HepG2 (cell line): ENCODE data around the gene SSR2. TPM values are rescaled to one million over a fixed set of nuclear protein-coding genes. Genes with fewer than 3 reads are reported as not detected.

Experiments used
- ARNT ChIP-seq: fragments of 450-650 bp; IDR thresholded peaks from 2 replicates; pipeline ENCODE4 v1.6.1; 2017
- CBX2 ChIP-seq, 2 experiments: fragments of 200-600 bp in 1 of 2; sonication (generic); formaldehyde crosslinking in 1 of 2; IDR thresholded peaks; 2 replicates each; pipeline versions ENCODE4 v1.7.0 to v1.8.1; 2018 to 2022; ENCODE audit warnings: low read depth in 2 of 2, low read length in 1 of 2, mild to moderate bottlenecking in 1 of 2, missing genetic modification reagents in 1 of 2
- CENPX ChIP-seq: sonication (generic); formaldehyde crosslinking; IDR thresholded peaks from 2 replicates; pipeline ENCODE4 v1.9.0; 2021; ENCODE audit warnings: mild to moderate bottlenecking, missing genetic modification reagents, moderate library complexity
- EEA1 ChIP-seq: sonication (generic); formaldehyde crosslinking; IDR thresholded peaks from 2 replicates; pipeline ENCODE4 v1.5.1; 2020; ENCODE audit warnings: mild to moderate bottlenecking, missing genetic modification reagents, borderline replicate concordance
- FOXC1 ChIP-seq: sonication (generic); formaldehyde crosslinking; IDR thresholded peaks from 2 replicates; pipeline ENCODE4 v1.8.0; 2022; ENCODE audit warnings: mild to moderate bottlenecking, missing genetic modification reagents, borderline replicate concordance
- GATA4 ChIP-seq: sonication (generic); IDR thresholded peaks from 2 replicates; pipeline ENCODE4 v1.6.1; 2016; ENCODE audit warnings: antibody characterized with exemption, low read depth, borderline replicate concordance
- KLF11 ChIP-seq: IDR thresholded peaks from 2 replicates; pipeline ENCODE4 v1.6.1; 2016; ENCODE audit warnings: missing compliant biosample characterization
- NFATC3 ChIP-seq: sonication (generic); formaldehyde crosslinking; IDR thresholded peaks from 2 replicates; pipeline ENCODE4 v1.5.1; 2020; ENCODE audit warnings: mild to moderate bottlenecking, missing genetic modification reagents
- NRL ChIP-seq: sonication (generic); formaldehyde crosslinking; IDR thresholded peaks from 2 replicates; pipeline ENCODE4 v1.5.0; 2020; ENCODE audit warnings: missing genetic modification reagents, mild to moderate bottlenecking, moderate library complexity, borderline replicate concordance
- TMF1 ChIP-seq: sonication (generic); formaldehyde crosslinking; IDR thresholded peaks from 2 replicates; pipeline ENCODE4 v1.8.1; 2022; ENCODE audit warnings: low read depth, missing genetic modification reagents
- ZC3H4 ChIP-seq: sonication (generic); formaldehyde crosslinking; IDR thresholded peaks from 2 replicates; pipeline ENCODE4 v1.4.0; 2020; ENCODE audit warnings: missing genetic modification reagents, borderline replicate concordance
- ZEB1 ChIP-seq: IDR thresholded peaks from 2 replicates; pipeline ENCODE4 v1.6.1; 2012; ENCODE audit warnings: mild to moderate bottlenecking, low read depth, inconsistent platforms; ENCODE audit not compliant: insufficient replicate concordance
- ZFAT ChIP-seq: sonication (generic); formaldehyde crosslinking; conservative IDR thresholded peaks from 2 replicates; pipeline ENCODE4 v1.8.1; 2023; ENCODE audit warnings: missing genetic modification reagents, inconsistent platforms
- ZFP36 ChIP-seq: fragments of 150-350 bp; IDR thresholded peaks from 2 replicates; pipeline ENCODE4 v1.6.1; 2018; ENCODE audit warnings: borderline replicate concordance, low read length, low read depth; ENCODE audit not compliant: partially characterized antibody
- ZNF207 ChIP-seq: fragments of 450-650 bp; IDR thresholded peaks from 2 replicates; pipeline ENCODE4 v1.6.1; 2016; ENCODE audit warnings: antibody characterized with exemption, borderline replicate concordance
- ZNF333 ChIP-seq: sonication (generic); formaldehyde crosslinking; IDR thresholded peaks from 2 replicates; pipeline ENCODE4 v1.4.0; 2020; ENCODE audit warnings: mild to moderate bottlenecking, missing genetic modification reagents, borderline replicate concordance
- ZNF563 ChIP-seq: sonication (generic); formaldehyde crosslinking; IDR thresholded peaks from 2 replicates; pipeline ENCODE4 v1.8.0; 2022; ENCODE audit warnings: mild to moderate bottlenecking, moderate library complexity, missing genetic modification reagents
- polyA plus RNA-seq, 8 experiments: library from polyadenylated mRNA; depleted of rRNA in 3 of 8; stranded (reverse) in 7 of 8; unstranded in 1 of 8; fragments of >200 nt; fragmentation: Illumina TruSeq in 4 of 8; extraction: Trizol in 4 of 8; gene quantifications; 2 replicates each; pipeline versions ENCODE4 v1.2.1 to v1.2.3, GENCODE V29; 2011 to 2016; ENCODE audit warnings: low read depth in 4 of 8, missing spikeins in 1 of 8, mixed read lengths in 1 of 8; ENCODE audit not compliant: insufficient read depth in 1 of 8
- total RNA-seq, 5 experiments: library from RNA; depleted of rRNA; stranded (reverse); fragments of >200 nt; fragmentation: Illumina TruSeq; extraction: Trizol; gene quantifications; 2 replicates each; pipeline ENCODE4 v1.2.3, GENCODE V29; 2016; ENCODE audit warnings: low read depth in 1 of 5
- TF ChIP-seq, protein P1 (sequence below): sonication (generic); formaldehyde crosslinking; IDR thresholded peaks from 2 replicates; pipeline ENCODE4 v1.5.0; 2020; ENCODE audit warnings: missing genetic modification reagents
- TF ChIP-seq, protein P2 (sequence below): IDR thresholded peaks from 2 replicates; pipeline ENCODE4 v1.6.1; 2016; ENCODE audit warnings: missing compliant biosample characterization, missing genetic modification reagents, borderline replicate concordance
- TF ChIP-seq, protein P3 (sequence below): sonication (generic); formaldehyde crosslinking; IDR thresholded peaks from 2 replicates; pipeline ENCODE4 v1.8.0; 2022; ENCODE audit warnings: missing genetic modification reagents, mild to moderate bottlenecking, inconsistent platforms, borderline replicate concordance
- TF ChIP-seq, protein P4 (sequence below): sonication (generic); formaldehyde crosslinking; IDR thresholded peaks from 2 replicates; pipeline ENCODE4 v1.4.0; 2020; ENCODE audit warnings: missing genetic modification reagents

Gene SSR2
- total and polyA plus RNA-seq, 2 of the 13 experiments (the other 11 are each of a cell fraction or from before 2014, with no cell fraction given), result 284 to 461 TPM

DNA sequence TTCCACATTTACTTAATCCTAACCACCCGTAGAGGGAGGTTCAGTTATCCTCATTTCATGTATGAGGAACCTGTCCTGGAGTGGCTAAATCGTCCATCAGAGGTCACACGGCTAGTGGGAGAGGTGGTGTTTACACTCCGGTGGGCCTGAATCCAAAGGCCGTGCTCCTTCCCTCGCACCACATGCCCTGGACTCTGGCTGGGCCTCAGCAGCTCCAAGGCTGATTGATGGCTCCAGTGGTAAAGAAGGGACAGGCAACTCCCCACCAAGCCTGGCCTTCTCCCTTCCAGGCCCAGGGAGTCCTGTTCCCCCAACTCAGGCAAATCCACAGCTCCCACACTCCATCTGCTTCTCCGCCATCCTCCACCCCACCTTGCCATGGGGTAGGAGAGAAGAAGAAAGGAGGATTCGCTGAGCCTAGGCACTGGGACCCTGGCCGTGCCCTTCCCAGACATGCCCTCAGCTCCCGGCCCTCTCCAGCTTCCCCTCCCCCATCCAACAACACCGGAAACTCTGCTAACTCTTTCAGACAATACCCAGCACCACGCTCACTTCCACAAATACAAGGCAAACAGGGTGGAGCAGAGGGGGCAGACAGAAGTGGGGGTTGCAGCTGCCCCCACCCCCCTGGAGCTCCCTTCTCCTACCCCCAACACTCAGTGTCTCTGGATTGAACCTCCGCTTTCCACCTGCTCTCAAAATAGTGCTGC, 53.3 kb downstream of the SSR2 start (continued):
- TF ChIP-seq, protein P1, sequence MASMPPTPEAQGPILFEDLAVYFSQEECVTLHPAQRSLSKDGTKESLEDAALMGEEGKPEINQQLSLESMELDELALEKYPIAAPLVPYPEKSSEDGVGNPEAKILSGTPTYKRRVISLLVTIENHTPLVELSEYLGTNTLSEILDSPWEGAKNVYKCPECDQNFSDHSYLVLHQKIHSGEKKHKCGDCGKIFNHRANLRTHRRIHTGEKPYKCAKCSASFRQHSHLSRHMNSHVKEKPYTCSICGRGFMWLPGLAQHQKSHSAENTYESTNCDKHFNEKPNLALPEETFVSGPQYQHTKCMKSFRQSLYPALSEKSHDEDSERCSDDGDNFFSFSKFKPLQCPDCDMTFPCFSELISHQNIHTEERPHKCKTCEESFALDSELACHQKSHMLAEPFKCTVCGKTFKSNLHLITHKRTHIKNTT (CRISPR knock-in tag), result no peak
- TF ChIP-seq, protein P2, sequence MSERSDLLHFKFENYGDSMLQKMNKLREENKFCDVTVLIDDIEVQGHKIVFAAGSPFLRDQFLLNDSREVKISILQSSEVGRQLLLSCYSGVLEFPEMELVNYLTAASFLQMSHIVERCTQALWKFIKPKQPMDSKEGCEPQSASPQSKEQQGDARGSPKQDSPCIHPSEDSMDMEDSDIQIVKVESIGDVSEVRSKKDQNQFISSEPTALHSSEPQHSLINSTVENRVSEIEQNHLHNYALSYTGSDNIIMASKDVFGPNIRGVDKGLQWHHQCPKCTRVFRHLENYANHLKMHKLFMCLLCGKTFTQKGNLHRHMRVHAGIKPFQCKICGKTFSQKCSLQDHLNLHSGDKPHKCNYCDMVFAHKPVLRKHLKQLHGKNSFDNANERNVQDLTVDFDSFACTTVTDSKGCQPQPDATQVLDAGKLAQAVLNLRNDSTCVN (CRISPR knock-in tag), result no peak; the same call in 1 of the 2 replicates
- TF ChIP-seq KLF11 (CRISPR knock-in tag), result peak; percentile 78; the same call in 1 of the 2 replicates
- peak; percentile 29; the same call in 1 of the 2 replicates for TF ChIP-seq EEA1 (CRISPR knock-in tag)
- TF ChIP-seq CENPX (CRISPR knock-in tag), result no peak
- no peak for TF ChIP-seq ZFAT (CRISPR knock-in tag)
- no peak for TF ChIP-seq GATA4
- TF ChIP-seq ZNF207, result no peak
- TF ChIP-seq ZEB1, result no peak
- TF ChIP-seq ARNT, result no peak
- no peak for TF ChIP-seq TMF1 (CRISPR knock-in tag)
- TF ChIP-seq NFATC3 (CRISPR knock-in tag), result no peak
- TF ChIP-seq, protein P3, sequence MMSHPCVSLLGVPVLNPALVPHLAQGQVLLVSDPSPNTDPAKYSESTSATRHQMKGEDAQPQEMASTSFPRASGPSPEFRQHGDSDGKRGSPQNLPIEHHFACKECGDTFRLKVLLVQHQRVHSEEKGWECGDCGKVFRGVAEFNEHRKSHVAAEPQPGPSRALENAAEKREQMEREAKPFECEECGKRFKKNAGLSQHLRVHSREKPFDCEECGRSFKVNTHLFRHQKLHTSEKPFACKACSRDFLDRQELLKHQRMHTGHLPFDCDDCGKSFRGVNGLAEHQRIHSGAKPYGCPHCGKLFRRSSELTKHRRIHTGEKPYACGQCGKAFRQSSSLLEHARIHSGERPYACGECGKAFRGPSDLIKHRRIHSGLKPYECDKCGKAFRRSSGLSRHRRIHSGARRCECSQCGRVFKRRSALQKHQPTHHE, result no peak
- peak; percentile 45; the same call in 1 of the 2 replicates for TF ChIP-seq NRL (CRISPR knock-in tag)
- no peak for TF ChIP-seq ZC3H4 (CRISPR knock-in tag)
- TF ChIP-seq CBX2 (IDR thresholded peaks at IDR 0.05; ENCODE audit: low read depth, low read length), result no peak
- TF ChIP-seq CBX2 (CRISPR knock-in tag; IDR thresholded peaks at IDR 0.05; ENCODE audit: low read depth), result 0 out of 2 replicates have a peak, but pooled peaks have one; percentile 36
- TF ChIP-seq FOXC1 (CRISPR knock-in tag), result no peak
- TF ChIP-seq ZNF563 (CRISPR knock-in tag), result no peak; the same call in 1 of the 2 replicates
- TF ChIP-seq ZFP36, result no peak
- TF ChIP-seq ZNF333 (CRISPR knock-in tag), result no peak
- TF ChIP-seq, protein P4, sequence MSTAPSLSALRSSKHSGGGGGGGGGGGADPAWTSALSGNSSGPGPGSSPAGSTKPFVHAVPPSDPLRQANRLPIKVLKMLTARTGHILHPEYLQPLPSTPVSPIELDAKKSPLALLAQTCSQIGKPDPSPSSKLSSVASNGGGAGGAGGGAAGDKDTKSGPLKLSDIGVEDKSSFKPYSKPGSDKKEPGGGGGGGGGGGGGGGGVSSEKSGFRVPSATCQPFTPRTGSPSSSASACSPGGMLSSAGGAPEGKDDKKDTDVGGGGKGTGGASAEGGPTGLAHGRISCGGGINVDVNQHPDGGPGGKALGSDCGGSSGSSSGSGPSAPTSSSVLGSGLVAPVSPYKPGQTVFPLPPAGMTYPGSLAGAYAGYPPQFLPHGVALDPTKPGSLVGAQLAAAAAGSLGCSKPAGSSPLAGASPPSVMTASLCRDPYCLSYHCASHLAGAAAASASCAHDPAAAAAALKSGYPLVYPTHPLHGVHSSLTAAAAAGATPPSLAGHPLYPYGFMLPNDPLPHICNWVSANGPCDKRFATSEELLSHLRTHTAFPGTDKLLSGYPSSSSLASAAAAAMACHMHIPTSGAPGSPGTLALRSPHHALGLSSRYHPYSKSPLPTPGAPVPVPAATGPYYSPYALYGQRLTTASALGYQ (CRISPR knock-in tag), result no peak
